ENCODE results near the gene PRUNE1.
A peak's percentile ranks its signal among the peaks of the same experiment; 100 is the strongest.

Gene PRUNE1

GRCh38 chr1:151043163-151043562, 34.9 kb downstream of the PRUNE1 start:
- Histone ChIP-seq H4K91ac (ENCODE audit: low read length) (no peak overlapping the region), H3K36me3 (ENCODE audit: control insufficient read depth in 1 of 2, insufficient read depth in 2 of 2, low read depth in 1 of 2, low read length in 2 of 2) (peaks cover 0 to 4% of the 10 kb centered on the region in 2 experiments), H2BK5ac (ENCODE audit: low read depth, low read length, poor library complexity, severe bottlenecking) (no peak overlapping the region), H3K4me3 (ENCODE audit: insufficient read depth in 1 of 2, low read depth in 1 of 2, low read length in 2 of 2) (no peak overlapping the region), H2BK12ac (ENCODE audit: low read length in 2 of 2) (no peak overlapping the region), H3K79me1 (replicated peaks; ENCODE audit: low read length, poor library complexity, severe bottlenecking) (no peaks in the 10 kb centered on the region), H2BK15ac (ENCODE audit: low read depth, poor library complexity, severe bottlenecking) (no peak overlapping the region), H3K14ac (ENCODE audit: low read length in 2 of 2) (no peak overlapping the region), H3K9ac (ENCODE audit: low read length) (no peak overlapping the region), H2AK5ac (ENCODE audit: low read length, severe bottlenecking) (no peak overlapping the region), H3K4me1 (ENCODE audit: control insufficient read depth, insufficient read depth, low read depth, low read length) (peaks cover under 1% of the 10 kb centered on the region), H2AFZ (ENCODE audit: low read depth, low read length) (no peak overlapping the region), H3K18ac (ENCODE audit: low read depth in 1 of 2, low read length in 2 of 2) (no peak overlapping the region), H3K27ac (ENCODE audit: low read length, poor library complexity, severe bottlenecking) (no peak overlapping the region), H3K4ac (ENCODE audit: low read depth in 1 of 2, low read length in 2 of 2) (no peak overlapping the region), H3K23ac (ENCODE audit: low read length in 2 of 2) (no peak overlapping the region), H4K8ac (ENCODE audit: low read length) (no peak overlapping the region), H3K27me3 (ENCODE audit: control insufficient read depth in 1 of 2, insufficient read depth in 1 of 2, low read length in 2 of 2) (no peaks in the 10 kb centered on the region), H2BK120ac (ENCODE audit: low read depth, low read length) (no peak overlapping the region), H3K9me3 (ENCODE audit: control insufficient read depth, low read length) (no peaks in the 10 kb centered on the region), H3K4me2 (ENCODE audit: low read length, poor library complexity, severe bottlenecking) (no peak overlapping the region)
- WGBS: 100% methylated on average over 1 of the region's 1 CpG
- no peak for DNase-seq

- H3K9me3 ChIP-seq (ENCODE audit: control insufficient read depth, low read length): no peaks in the 10 kb centered on the region
- H3K79me1 ChIP-seq (replicated peaks; ENCODE audit: low read length, poor library complexity, severe bottlenecking): no peaks in the 10 kb centered on the region
- H2AK5ac ChIP-seq (ENCODE audit: low read length, severe bottlenecking): no peak within 1 kb of the TSS
- peak within 1 kb of the TSS; percentile 84 for H3K27ac ChIP-seq (ENCODE audit: low read length, poor library complexity, severe bottlenecking)
- peak within 1 kb of the TSS in 1 of 2 experiments; percentile 91 for H3K23ac ChIP-seq (ENCODE audit: low read length in 2 of 2)
- H3K4ac ChIP-seq (ENCODE audit: low read depth in 1 of 2, low read length in 2 of 2): peak within 1 kb of the TSS; percentile 88 to 91
- H2BK12ac ChIP-seq (ENCODE audit: low read length in 2 of 2): peak within 1 kb of the TSS in 1 of 2 experiments; percentile 66
- H3K27me3 ChIP-seq (ENCODE audit: control insufficient read depth in 1 of 2, insufficient read depth in 1 of 2, low read length in 2 of 2): no peaks in the 10 kb centered on the region
- H3K4me2 ChIP-seq (ENCODE audit: low read length, poor library complexity, severe bottlenecking): peak within 1 kb of the TSS; percentile 90
- H4K8ac ChIP-seq (ENCODE audit: low read length): peak within 1 kb of the TSS; percentile 66
- H2BK120ac ChIP-seq (ENCODE audit: low read depth, low read length): peak within 1 kb of the TSS; percentile 12
- H4K91ac ChIP-seq (ENCODE audit: low read length): peak within 1 kb of the TSS; percentile 84
- H3K36me3 ChIP-seq (ENCODE audit: control insufficient read depth in 1 of 2, insufficient read depth in 2 of 2, low read depth in 1 of 2, low read length in 2 of 2): peaks cover 4 to 28% of the 10 kb centered on the region in 2 experiments
- H3K14ac ChIP-seq (ENCODE audit: low read length in 2 of 2): peak within 1 kb of the TSS in 1 of 2 experiments; percentile 93
- peak; percentile 75 for DNase-seq
- 2% methylated on average over 15 of the region's 29 CpGs for WGBS
- H2BK5ac ChIP-seq (ENCODE audit: low read depth, low read length, poor library complexity, severe bottlenecking): peak within 1 kb of the TSS; percentile 34
- peak within 1 kb of the TSS; percentile 69 to 83 for H3K4me3 ChIP-seq (ENCODE audit: insufficient read depth in 1 of 2, low read depth in 1 of 2, low read length in 2 of 2)
- H2AFZ ChIP-seq (ENCODE audit: low read depth, low read length): peak within 1 kb of the TSS; percentile 84
- H3K18ac ChIP-seq (ENCODE audit: low read depth in 1 of 2, low read length in 2 of 2): peak within 1 kb of the TSS; percentile 85 to 100
- peaks cover 8% of the 10 kb centered on the region for H3K4me1 ChIP-seq (ENCODE audit: control insufficient read depth, insufficient read depth, low read depth, low read length)
- H3K9ac ChIP-seq (ENCODE audit: low read length): peak within 1 kb of the TSS; percentile 88
- H2BK15ac ChIP-seq (ENCODE audit: low read depth, poor library complexity, severe bottlenecking): peak within 1 kb of the TSS; percentile 15
These were observed 39.3 kb downstream of the PRUNE1 start, which contains the start of gene C1orf56 for GRCh38 chr1:151047591-151047924. Gene C1orf56, plus strand, starts transcription at chr1:151047751. Its CDS starts 97 bp downstream, at chr1:151047848.

- H2BK5ac ChIP-seq (ENCODE audit: low read depth, low read length, poor library complexity, severe bottlenecking): peak overlapping the region; percentile 34
These were observed 39.8 kb downstream of the PRUNE1 start for GRCh38 chr1:151047925-151048644.

DNA sequence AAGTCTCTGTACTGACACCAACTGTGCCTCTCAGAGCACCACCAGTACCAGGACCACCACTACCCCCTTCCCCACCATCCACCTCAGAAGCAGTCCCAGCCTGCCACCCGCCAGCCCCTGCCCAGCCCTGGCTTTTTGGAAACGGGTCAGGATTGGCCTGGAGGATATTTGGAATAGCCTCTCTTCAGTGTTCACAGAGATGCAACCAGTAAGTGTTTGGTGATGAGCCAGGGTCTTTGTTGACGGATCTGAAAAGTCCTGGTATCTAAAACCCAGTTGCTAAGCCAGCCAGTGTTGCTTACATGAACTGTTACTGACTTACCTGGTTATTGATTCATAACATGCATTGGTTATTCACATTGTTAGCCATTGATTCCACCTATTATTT, 40.4 kb downstream of the PRUNE1 start:
- no peak overlapping the region for H3K4ac ChIP-seq (ENCODE audit: low read depth in 1 of 2, low read length in 2 of 2)
- WGBS: 67% methylated on average over 3 of the region's 3 CpGs
- peaks cover 2% of the 10 kb centered on the region for H3K79me1 ChIP-seq (replicated peaks; ENCODE audit: low read length, poor library complexity, severe bottlenecking)
- H2BK12ac ChIP-seq (ENCODE audit: low read length in 2 of 2): no peak overlapping the region
- H3K9me3 ChIP-seq (ENCODE audit: control insufficient read depth, low read length): no peaks in the 10 kb centered on the region
- peaks cover 8% of the 10 kb centered on the region for H3K4me1 ChIP-seq (ENCODE audit: control insufficient read depth, insufficient read depth, low read depth, low read length)
- H4K91ac ChIP-seq (ENCODE audit: low read length): no peak overlapping the region
- H3K4me2 ChIP-seq (ENCODE audit: low read length, poor library complexity, severe bottlenecking): peak overlapping the region; percentile 90
- H3K18ac ChIP-seq (ENCODE audit: low read depth in 1 of 2, low read length in 2 of 2): peak overlapping the region in 1 of 2 experiments; percentile 22
- no peak for DNase-seq
- H3K4me3 ChIP-seq (ENCODE audit: insufficient read depth in 1 of 2, low read depth in 1 of 2, low read length in 2 of 2): peak overlapping the region; percentile 69 to 83
- no peak overlapping the region for H3K27ac ChIP-seq (ENCODE audit: low read length, poor library complexity, severe bottlenecking)
- peak overlapping the region; percentile 8 for H4K8ac ChIP-seq (ENCODE audit: low read length)
- H2BK5ac ChIP-seq (ENCODE audit: low read depth, low read length, poor library complexity, severe bottlenecking): no peak overlapping the region
- no peak overlapping the region for H3K14ac ChIP-seq (ENCODE audit: low read length in 2 of 2)
- H3K9ac ChIP-seq (ENCODE audit: low read length): peak overlapping the region; percentile 88
- H2AK5ac ChIP-seq (ENCODE audit: low read length, severe bottlenecking): no peak overlapping the region
- H2AFZ ChIP-seq (ENCODE audit: low read depth, low read length): no peak overlapping the region
- no peak overlapping the region for H3K23ac ChIP-seq (ENCODE audit: low read length in 2 of 2)
- no peak overlapping the region for H2BK120ac ChIP-seq (ENCODE audit: low read depth, low read length)
- peaks cover 15 to 39% of the 10 kb centered on the region in 2 experiments for H3K36me3 ChIP-seq (ENCODE audit: control insufficient read depth in 1 of 2, insufficient read depth in 2 of 2, low read depth in 1 of 2, low read length in 2 of 2)
- H3K27me3 ChIP-seq (ENCODE audit: control insufficient read depth in 1 of 2, insufficient read depth in 1 of 2, low read length in 2 of 2): no peaks in the 10 kb centered on the region
- no peak overlapping the region for H2BK15ac ChIP-seq (ENCODE audit: low read depth, poor library complexity, severe bottlenecking)

More at GRCh38 chr1:151047925-151048644, 39.8 kb downstream of the PRUNE1 start:
- H3K27me3 ChIP-seq (ENCODE audit: control insufficient read depth in 1 of 2, insufficient read depth in 1 of 2, low read length in 2 of 2): no peaks in the 10 kb centered on the region
- H2BK12ac ChIP-seq (ENCODE audit: low read length in 2 of 2): peak overlapping the region in 1 of 2 experiments; percentile 66
- H3K9me3 ChIP-seq (ENCODE audit: control insufficient read depth, low read length): no peaks in the 10 kb centered on the region
- H3K4me3 ChIP-seq (ENCODE audit: insufficient read depth in 1 of 2, low read depth in 1 of 2, low read length in 2 of 2): peak overlapping the region; percentile 69 to 83
- H3K4ac ChIP-seq (ENCODE audit: low read depth in 1 of 2, low read length in 2 of 2): peak overlapping the region; percentile 88 to 91
- H3K36me3 ChIP-seq (ENCODE audit: control insufficient read depth in 1 of 2, insufficient read depth in 2 of 2, low read depth in 1 of 2, low read length in 2 of 2): peaks cover 9 to 33% of the 10 kb centered on the region in 2 experiments
- peak overlapping the region; percentile 84 for H4K91ac ChIP-seq (ENCODE audit: low read length)
- peaks cover 8% of the 10 kb centered on the region for H3K4me1 ChIP-seq (ENCODE audit: control insufficient read depth, insufficient read depth, low read depth, low read length)
- peak overlapping the region; percentile 66 for H4K8ac ChIP-seq (ENCODE audit: low read length)
- H3K4me2 ChIP-seq (ENCODE audit: low read length, poor library complexity, severe bottlenecking): peak overlapping the region; percentile 90
- peak overlapping the region; percentile 84 for H3K27ac ChIP-seq (ENCODE audit: low read length, poor library complexity, severe bottlenecking)
- H3K9ac ChIP-seq (ENCODE audit: low read length): peak overlapping the region; percentile 88
- 3% methylated on average over 48 of the region's 48 CpGs for WGBS
- H2BK120ac ChIP-seq (ENCODE audit: low read depth, low read length): peak overlapping the region; percentile 12
- H2AFZ ChIP-seq (ENCODE audit: low read depth, low read length): peak overlapping the region; percentile 84
- H2AK5ac ChIP-seq (ENCODE audit: low read length, severe bottlenecking): no peak overlapping the region
- H2BK15ac ChIP-seq (ENCODE audit: low read depth, poor library complexity, severe bottlenecking): peak overlapping the region; percentile 15
- H3K23ac ChIP-seq (ENCODE audit: low read length in 2 of 2): peak overlapping the region in 1 of 2 experiments; percentile 91
- peak overlapping the region in 1 of 2 experiments; percentile 93 for H3K14ac ChIP-seq (ENCODE audit: low read length in 2 of 2)
- DNase-seq: peak; percentile 77
- H3K18ac ChIP-seq (ENCODE audit: low read depth in 1 of 2, low read length in 2 of 2): peak overlapping the region; percentile 85 to 100
- peaks cover 2% of the 10 kb centered on the region for H3K79me1 ChIP-seq (replicated peaks; ENCODE audit: low read length, poor library complexity, severe bottlenecking)
